Brain microvascular endothelial cell (primary cell): ENCODE results near the gene AP1S3.

ENCODE experiments used
- DNase-seq: peaks from one replicate; pipeline ENCODE4 v3.0.0-alpha.2; 2020
- H3K27ac ChIP-seq: fragments of 250-450 bp; sonication (Bioruptor Pico); 2 replicates; pipeline ENCODE4 v1.5.1; 2020; ENCODE audit warnings: mild to moderate bottlenecking, moderate library complexity
- H3K27me3 ChIP-seq: fragments of 250-450 bp; sonication (Bioruptor Pico); replicated peaks from 2 replicates; pipeline ENCODE4 v1.5.1; 2020; ENCODE audit warnings: mild to moderate bottlenecking
- H3K36me3 ChIP-seq: fragments of 250-450 bp; sonication (Bioruptor Pico); replicated peaks from 2 replicates; pipeline ENCODE4 v1.5.1; 2020; ENCODE audit warnings: mild to moderate bottlenecking
- H3K4me3 ChIP-seq: 2 replicates; pipeline ENCODE4 v1.5.1; 2011; ENCODE audit warnings: low read depth, mild to moderate bottlenecking, control low read depth, low read length, moderate library complexity
- CTCF ChIP-seq: IDR thresholded peaks from 2 replicates; pipeline ENCODE4 v1.5.1; 2011; ENCODE audit warnings: low read depth, mild to moderate bottlenecking, moderate library complexity, low read length, control low read depth, inconsistent platforms; ENCODE audit errors: missing control alignments
- in situ Hi-C: cut with HindIII; loops from 2 replicates; pipeline ENCODE4 v1.10.0; 2017; ENCODE audit warnings: low sequenced_read_pairs, low pct_ligation_motif_present

AP1S3 gene

GRCh38 chr2:223729781-223730180 is 107.6 kb downstream of the AP1S3 start:
- H3K27ac ChIP-seq: no peak overlapping the region
- no peak overlapping the region for H3K4me3 ChIP-seq
- no peak for TF ChIP-seq CTCF
- in situ Hi-C loops: no loop called here
- no peaks in the 10 kb centered on the region for H3K36me3 ChIP-seq
- no peak for DNase-seq
- H3K27me3 ChIP-seq: no peaks in the 10 kb centered on the region

GRCh38 chr2:223727562-223727961 is 109.8 kb downstream of the AP1S3 start:
- in situ Hi-C loops: no loop called here
- Histone ChIP-seq H3K27me3 (no peaks in the 10 kb centered on the region), H3K4me3 (no peak overlapping the region), H3K27ac (no peak overlapping the region), H3K36me3 (no peaks in the 10 kb centered on the region)
- peak; percentile 69 for DNase-seq
- peak; percentile 80 for TF ChIP-seq CTCF

- no peaks in the 10 kb centered on the region for H3K27me3 ChIP-seq
- H3K27ac ChIP-seq: peak overlapping the region; percentile 74
- in situ Hi-C loops: no loop called here
- no peak overlapping the region for H3K4me3 ChIP-seq
- no peak for DNase-seq
- TF ChIP-seq CTCF: no peak
- H3K36me3 ChIP-seq: no peaks in the 10 kb centered on the region
Observed at GRCh38 chr2:223725986-223726970, 111.1 kb downstream of the AP1S3 start.

- H3K4me3 ChIP-seq: no peak overlapping the region
- no peaks in the 10 kb centered on the region for H3K36me3 ChIP-seq
- H3K27me3 ChIP-seq: no peaks in the 10 kb centered on the region
- no peak for TF ChIP-seq CTCF
- peak; percentile 97 for DNase-seq
- H3K27ac ChIP-seq: peak overlapping the region; percentile 74
- in situ Hi-C loops: no loop called here
Observed at GRCh38 chr2:223725494-223725893, 111.9 kb downstream of the AP1S3 start.

- TF ChIP-seq CTCF: no peak
- no peak for DNase-seq
- in situ Hi-C loops: no loop called here
- no peaks in the 10 kb centered on the region for H3K27me3 ChIP-seq
- H3K4me3 ChIP-seq: no peak overlapping the region
- H3K36me3 ChIP-seq: no peaks in the 10 kb centered on the region
- peak overlapping the region; percentile 74 for H3K27ac ChIP-seq
Observed at GRCh38 chr2:223724861-223725260, 112.5 kb downstream of the AP1S3 start.
